ENCODE results near the gene CHST7. TPM values are rescaled to one million over a fixed set of nuclear protein-coding genes. Genes with fewer than 3 reads are reported as not detected.

CHST7 gene
- total and polyA plus RNA-seq, 2 of the 4 experiments (the other 2 are of a cell fraction) = 2.9 to 4.8 TPM

GRCh38 chrX:46571423-46572339, 1.9 kb upstream of the CHST7 start (continued):
- TF ChIP-seq, protein P1, sequence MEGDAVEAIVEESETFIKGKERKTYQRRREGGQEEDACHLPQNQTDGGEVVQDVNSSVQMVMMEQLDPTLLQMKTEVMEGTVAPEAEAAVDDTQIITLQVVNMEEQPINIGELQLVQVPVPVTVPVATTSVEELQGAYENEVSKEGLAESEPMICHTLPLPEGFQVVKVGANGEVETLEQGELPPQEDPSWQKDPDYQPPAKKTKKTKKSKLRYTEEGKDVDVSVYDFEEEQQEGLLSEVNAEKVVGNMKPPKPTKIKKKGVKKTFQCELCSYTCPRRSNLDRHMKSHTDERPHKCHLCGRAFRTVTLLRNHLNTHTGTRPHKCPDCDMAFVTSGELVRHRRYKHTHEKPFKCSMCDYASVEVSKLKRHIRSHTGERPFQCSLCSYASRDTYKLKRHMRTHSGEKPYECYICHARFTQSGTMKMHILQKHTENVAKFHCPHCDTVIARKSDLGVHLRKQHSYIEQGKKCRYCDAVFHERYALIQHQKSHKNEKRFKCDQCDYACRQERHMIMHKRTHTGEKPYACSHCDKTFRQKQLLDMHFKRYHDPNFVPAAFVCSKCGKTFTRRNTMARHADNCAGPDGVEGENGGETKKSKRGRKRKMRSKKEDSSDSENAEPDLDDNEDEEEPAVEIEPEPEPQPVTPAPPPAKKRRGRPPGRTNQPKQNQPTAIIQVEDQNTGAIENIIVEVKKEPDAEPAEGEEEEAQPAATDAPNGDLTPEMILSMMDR (conservative IDR thresholded peaks at IDR 0.05; ENCODE audit: low read depth, low read length) = no peak
- TF ChIP-seq BHLHE40 (IDR thresholded peaks at IDR 0.05; ENCODE audit: low read depth, low read length) = no peak
